Measurements from ENCODE around the gene KIF1A. TPM values are rescaled to one million over a fixed set of nuclear protein-coding genes. Genes with fewer than 3 reads are reported as not detected.

The KIF1A gene
- total and polyA plus RNA-seq, 2 of the 13 experiments (the other 11 are each of a cell fraction or from before 2014, with no cell fraction given) = 0.01 TPM; not detected in 1

DNA sequence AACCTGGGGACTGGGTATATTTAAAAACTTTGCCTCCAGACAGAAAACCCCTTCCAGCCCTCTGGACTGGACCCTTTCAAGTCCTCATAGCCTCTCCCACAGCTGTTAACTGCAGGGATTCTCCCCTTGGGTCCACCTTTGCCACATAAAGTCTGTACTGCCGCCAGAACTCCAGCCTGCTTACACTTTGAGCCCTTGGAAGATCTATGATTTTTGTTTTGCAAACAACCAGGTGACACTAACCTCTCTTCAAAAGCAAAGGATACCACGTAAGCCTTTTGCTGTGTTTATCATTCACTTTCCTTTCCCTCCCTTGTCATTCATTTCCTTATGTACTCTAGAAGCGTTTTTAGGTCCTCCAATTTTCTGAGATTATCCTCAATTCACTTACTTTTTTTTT, 44.5 kb upstream of the KIF1A start (continued):
- TF ChIP-seq, protein P1, sequence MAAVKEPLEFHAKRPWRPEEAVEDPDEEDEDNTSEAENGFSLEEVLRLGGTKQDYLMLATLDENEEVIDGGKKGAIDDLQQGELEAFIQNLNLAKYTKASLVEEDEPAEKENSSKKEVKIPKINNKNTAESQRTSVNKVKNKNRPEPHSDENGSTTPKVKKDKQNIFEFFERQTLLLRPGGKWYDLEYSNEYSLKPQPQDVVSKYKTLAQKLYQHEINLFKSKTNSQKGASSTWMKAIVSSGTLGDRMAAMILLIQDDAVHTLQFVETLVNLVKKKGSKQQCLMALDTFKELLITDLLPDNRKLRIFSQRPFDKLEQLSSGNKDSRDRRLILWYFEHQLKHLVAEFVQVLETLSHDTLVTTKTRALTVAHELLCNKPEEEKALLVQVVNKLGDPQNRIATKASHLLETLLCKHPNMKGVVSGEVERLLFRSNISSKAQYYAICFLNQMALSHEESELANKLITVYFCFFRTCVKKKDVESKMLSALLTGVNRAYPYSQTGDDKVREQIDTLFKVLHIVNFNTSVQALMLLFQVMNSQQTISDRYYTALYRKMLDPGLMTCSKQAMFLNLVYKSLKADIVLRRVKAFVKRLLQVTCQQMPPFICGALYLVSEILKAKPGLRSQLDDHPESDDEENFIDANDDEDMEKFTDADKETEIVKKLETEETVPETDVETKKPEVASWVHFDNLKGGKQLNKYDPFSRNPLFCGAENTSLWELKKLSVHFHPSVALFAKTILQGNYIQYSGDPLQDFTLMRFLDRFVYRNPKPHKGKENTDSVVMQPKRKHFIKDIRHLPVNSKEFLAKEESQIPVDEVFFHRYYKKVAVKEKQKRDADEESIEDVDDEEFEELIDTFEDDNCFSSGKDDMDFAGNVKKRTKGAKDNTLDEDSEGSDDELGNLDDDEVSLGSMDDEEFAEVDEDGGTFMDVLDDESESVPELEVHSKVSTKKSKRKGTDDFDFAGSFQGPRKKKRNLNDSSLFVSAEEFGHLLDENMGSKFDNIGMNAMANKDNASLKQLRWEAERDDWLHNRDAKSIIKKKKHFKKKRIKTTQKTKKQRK (IDR thresholded peaks at IDR 0.05; ENCODE audit: low read length) = no peak
- TF ChIP-seq PLRG1 (conservative IDR thresholded peaks at IDR 0.05) = no peak
- TF ChIP-seq HMG20A (CRISPR knock-in tag; IDR thresholded peaks at IDR 0.05; ENCODE audit: borderline replicate concordance) = peak; percentile 51; the same call in 1 of the 2 replicates
- TF ChIP-seq IRF2 (CRISPR knock-in tag; IDR thresholded peaks at IDR 0.05) = peak; percentile 49; the same call in 1 of the 2 replicates
- TF ChIP-seq ZSCAN30 (CRISPR knock-in tag; IDR thresholded peaks at IDR 0.05) = no peak
- TF ChIP-seq, protein P2, sequence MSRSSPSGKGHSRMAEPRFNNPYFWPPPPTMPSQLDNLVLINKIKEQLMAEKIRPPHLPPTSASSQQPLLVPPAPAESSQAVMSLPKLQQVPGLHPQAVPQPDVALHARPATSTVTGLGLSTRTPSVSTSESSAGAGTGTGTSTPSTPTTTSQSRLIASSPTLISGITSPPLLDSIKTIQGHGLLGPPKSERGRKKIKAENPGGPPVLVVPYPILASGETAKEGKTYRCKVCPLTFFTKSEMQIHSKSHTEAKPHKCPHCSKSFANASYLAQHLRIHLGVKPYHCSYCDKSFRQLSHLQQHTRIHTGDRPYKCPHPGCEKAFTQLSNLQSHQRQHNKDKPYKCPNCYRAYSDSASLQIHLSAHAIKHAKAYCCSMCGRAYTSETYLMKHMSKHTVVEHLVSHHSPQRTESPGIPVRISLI (CRISPR knock-in tag; IDR thresholded peaks at IDR 0.05; ENCODE audit: borderline replicate concordance) = peak; percentile 66; the same call in 1 of the 2 replicates
- TF ChIP-seq, protein P3, sequence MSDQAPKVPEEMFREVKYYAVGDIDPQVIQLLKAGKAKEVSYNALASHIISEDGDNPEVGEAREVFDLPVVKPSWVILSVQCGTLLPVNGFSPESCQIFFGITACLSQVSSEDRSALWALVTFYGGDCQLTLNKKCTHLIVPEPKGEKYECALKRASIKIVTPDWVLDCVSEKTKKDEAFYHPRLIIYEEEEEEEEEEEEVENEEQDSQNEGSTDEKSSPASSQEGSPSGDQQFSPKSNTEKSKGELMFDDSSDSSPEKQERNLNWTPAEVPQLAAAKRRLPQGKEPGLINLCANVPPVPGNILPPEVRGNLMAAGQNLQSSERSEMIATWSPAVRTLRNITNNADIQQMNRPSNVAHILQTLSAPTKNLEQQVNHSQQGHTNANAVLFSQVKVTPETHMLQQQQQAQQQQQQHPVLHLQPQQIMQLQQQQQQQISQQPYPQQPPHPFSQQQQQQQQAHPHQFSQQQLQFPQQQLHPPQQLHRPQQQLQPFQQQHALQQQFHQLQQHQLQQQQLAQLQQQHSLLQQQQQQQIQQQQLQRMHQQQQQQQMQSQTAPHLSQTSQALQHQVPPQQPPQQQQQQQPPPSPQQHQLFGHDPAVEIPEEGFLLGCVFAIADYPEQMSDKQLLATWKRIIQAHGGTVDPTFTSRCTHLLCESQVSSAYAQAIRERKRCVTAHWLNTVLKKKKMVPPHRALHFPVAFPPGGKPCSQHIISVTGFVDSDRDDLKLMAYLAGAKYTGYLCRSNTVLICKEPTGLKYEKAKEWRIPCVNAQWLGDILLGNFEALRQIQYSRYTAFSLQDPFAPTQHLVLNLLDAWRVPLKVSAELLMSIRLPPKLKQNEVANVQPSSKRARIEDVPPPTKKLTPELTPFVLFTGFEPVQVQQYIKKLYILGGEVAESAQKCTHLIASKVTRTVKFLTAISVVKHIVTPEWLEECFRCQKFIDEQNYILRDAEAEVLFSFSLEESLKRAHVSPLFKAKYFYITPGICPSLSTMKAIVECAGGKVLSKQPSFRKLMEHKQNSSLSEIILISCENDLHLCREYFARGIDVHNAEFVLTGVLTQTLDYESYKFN (CRISPR knock-in tag; conservative IDR thresholded peaks at IDR 0.05) = peak; percentile 94
- TF ChIP-seq KDM5B (CRISPR knock-in tag; IDR thresholded peaks at IDR 0.05; ENCODE audit: borderline replicate concordance) = no peak
- TF ChIP-seq, protein P4, sequence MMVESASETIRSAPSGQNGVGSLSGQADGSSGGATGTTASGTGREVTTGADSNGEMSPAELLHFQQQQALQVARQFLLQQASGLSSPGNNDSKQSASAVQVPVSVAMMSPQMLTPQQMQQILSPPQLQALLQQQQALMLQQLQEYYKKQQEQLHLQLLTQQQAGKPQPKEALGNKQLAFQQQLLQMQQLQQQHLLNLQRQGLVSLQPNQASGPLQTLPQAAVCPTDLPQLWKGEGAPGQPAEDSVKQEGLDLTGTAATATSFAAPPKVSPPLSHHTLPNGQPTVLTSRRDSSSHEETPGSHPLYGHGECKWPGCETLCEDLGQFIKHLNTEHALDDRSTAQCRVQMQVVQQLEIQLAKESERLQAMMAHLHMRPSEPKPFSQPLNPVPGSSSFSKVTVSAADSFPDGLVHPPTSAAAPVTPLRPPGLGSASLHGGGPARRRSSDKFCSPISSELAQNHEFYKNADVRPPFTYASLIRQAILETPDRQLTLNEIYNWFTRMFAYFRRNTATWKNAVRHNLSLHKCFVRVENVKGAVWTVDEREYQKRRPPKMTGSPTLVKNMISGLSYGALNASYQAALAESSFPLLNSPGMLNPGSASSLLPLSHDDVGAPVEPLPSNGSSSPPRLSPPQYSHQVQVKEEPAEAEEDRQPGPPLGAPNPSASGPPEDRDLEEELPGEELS (CRISPR knock-in tag; IDR thresholded peaks at IDR 0.05) = peak; percentile 68
- no peak for TF ChIP-seq PREB (CRISPR knock-in tag; IDR thresholded peaks at IDR 0.05)
- TF ChIP-seq ZNF317 (CRISPR knock-in tag; IDR thresholded peaks at IDR 0.05) = no peak
- no peak for TF ChIP-seq ZC3H13 (CRISPR knock-in tag; IDR thresholded peaks at IDR 0.05)
- no peak for TF ChIP-seq IKZF4 (CRISPR knock-in tag; IDR thresholded peaks at IDR 0.05; ENCODE audit: borderline replicate concordance, low read depth, not compliant biosample characterization)
- no peak for TF ChIP-seq NAIF1 (CRISPR knock-in tag; IDR thresholded peaks at IDR 0.05; ENCODE audit: borderline replicate concordance)
- peak; percentile 78 for TF ChIP-seq TCF7 (IDR thresholded peaks at IDR 0.05; ENCODE audit: low read depth)
- TF ChIP-seq SNAPC2 (CRISPR knock-in tag; IDR thresholded peaks at IDR 0.05) = no peak
- no peak for TF ChIP-seq XRCC5 (optimal IDR thresholded peaks at IDR 0.05; ENCODE audit: low read length)
- TF ChIP-seq ZNF263 (CRISPR knock-in tag; IDR thresholded peaks at IDR 0.05) = no peak
- no peak for TF ChIP-seq THAP8 (CRISPR knock-in tag; IDR thresholded peaks at IDR 0.05; ENCODE audit: borderline replicate concordance)
